Glomerular visceral epithelial cell (primary cell): ENCODE results near the gene CAPNS2.
A peak's percentile ranks its signal among the peaks of the same experiment; 100 is the strongest.

Source experiments
- DNase-seq: peaks from one replicate; pipeline ENCODE4 v3.0.0-alpha.2; 2016; ENCODE audit errors: extremely low spot score

The CAPNS2 gene

DNA sequence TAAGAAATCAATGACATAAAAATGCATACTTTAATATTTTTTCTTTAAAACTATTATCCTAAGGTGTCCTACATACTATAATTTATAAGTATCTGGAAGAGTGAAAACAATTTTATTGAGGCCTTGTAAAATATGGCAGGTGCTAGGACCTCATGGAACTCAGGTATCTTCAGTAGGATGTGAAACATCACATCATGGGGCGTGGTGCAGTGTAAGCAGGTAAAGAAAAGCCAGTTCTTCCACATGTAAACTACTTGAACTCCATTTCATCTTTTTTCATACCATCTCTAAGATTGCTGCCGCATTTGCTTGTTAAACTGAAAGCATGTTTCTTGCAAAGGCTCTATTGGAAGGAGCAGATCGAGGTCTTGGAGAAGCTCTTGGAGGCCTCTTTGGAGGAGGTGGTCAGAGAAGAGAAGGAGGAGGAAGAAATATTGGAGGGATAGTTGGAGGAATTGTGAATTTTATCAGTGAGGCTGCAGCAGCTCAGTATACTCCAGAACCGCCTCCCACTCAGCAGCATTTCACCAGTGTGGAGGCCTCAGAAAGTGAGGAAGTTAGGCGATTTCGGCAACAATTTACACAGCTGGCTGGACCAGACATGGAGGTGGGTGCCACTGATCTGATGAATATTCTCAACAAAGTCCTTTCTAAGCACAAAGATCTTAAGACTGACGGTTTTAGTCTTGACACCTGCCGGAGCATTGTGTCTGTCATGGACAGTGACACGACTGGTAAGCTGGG is at the start of gene CAPNS2:
Gene CAPNS2, plus strand, starts transcription at position 253 of the 744 bp plus-strand sequence. Its CDS starts 73 bp downstream, at position 326.
- DNase-seq, result no peak

DNA sequence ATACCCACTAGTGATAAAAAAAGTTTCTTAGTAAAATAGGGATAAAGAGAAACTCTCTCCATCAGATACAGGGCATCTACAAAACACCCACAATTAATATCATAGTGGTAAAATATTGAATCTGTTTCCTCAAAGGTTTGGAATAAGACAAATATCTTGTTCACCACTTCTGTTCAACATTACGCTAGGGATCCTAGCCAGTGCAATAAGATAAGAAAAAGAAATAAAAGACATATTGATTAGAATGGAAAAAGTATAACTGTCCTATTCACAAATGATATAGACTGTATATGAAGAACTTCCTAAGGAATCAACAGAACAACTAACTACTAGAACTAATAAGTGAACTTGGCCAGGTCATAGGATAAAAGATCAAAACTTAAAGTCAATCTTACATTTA is 44.7 kb upstream of the CAPNS2 start:
- DNase-seq, result no peak

DNA sequence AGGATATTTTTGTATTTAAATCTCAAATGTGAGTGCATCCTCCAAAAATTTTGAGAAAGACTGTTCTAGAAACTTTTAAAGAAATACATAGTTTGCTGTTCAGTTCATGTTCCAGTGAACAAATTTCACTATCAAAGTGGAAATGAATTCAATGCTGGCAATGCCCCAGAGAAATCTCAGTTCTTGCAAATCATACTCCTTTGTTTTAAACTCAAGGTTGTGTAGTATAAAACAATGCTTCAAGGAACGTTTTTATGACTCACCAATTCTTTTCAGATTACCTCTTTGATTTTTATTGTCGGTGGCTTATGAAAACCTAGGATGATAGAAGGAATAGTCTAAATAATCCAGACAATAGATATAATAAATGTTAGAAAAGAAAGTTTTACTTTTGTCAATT is 40.0 kb upstream of the CAPNS2 start:
- no peak for DNase-seq

DNA sequence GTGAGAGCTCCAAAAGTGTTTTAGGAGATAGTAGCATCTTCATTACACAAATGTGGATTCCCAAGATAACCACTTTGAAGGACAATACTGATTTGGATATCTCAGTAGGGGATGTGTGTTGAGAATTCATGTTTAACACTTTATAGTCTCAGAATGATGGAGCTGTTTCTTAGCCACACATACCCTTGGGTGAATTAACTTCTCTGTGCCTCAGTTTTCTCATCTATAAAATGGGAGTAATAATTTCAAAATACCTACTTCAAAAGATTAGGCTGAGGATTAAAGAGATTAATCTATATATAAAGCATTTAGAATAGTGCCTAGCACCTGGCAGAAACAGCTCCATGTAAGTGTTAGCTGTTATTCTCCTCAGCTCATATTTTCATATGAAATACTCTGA is 38.6 kb upstream of the CAPNS2 start:
- no peak for DNase-seq

DNA sequence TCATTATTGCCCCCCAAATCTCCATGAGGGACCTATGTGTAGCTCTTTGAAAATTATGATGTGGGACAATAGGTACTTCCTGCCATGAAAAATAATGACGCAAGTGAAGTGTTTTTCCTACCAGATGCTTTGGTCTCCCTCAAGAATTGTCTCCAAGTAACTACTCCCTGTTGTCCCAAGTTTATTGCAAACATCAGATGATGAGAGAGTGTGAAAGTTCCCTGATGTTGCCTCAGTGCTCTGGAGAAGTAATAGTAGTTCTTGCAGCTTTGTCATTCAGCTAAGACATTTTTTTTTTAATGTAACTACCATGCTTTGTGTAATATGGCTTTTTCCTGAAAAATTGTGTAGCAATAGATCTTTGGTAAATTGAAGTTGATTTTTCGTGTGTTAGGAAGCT is 37.5 kb upstream of the CAPNS2 start:
- DNase-seq, result no peak

DNA sequence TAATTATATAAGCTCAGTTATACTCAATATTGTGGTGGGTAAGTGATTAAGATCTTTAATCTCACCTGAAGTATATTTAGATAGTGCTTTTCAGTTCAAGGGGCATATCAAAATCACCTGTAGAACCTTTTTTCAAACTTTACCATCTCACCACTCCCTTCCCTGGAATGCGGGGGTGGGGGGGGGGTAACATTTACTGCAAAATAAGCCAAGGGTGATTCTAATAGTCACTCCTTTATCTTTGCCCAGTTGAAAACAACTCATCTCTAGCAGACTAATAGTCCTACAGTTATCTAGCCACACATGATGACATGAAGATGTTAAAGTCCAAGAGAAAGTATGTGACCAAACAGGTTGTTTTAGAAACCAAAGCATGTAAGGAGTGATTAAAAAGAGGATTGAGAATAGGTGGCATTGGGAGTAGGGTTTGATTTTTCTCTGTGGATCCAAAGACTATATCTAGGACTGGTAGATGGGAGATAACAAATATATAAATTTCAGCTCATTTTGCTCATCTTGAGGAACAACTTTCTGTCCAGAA is 36.1 kb upstream of the CAPNS2 start:
- DNase-seq, result no peak

DNA sequence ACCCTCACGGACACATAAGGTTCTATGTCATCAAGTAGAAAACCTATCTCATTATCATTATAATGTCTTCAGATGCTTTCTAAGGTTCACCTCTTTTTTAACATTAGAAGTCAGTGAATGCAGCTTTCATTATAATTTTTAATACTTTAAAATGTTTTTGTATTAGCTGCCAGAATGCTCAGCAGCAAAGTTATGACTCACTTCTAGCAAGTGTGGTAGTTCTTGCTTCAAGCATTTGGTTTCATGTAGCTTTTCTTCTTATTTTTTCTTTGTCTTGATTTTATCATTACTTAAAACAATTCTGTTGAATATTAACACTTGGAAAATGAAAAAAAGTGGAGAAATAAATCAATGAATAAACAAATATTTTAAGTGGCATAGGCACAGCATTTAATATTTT is 34.3 kb upstream of the CAPNS2 start:
- DNase-seq, result no peak

DNA sequence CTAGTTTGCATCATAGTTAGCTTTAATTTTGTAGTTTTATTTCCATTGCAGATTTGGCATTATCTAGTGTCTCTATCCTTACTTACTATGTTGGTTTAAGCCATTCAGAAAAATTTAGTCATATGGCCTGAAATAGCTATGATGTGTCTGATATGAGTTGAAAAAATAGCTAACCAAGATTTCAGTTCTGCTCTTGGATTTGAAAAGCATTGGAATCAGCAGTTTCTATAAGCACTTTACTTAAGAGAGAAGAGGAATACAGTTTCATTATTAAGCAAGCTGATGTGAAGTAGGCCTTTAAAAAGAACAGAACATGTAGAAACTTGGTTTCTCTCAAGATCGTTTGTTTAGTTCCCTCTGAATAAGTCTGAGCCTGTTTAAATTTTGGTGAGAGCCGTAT is 31.7 kb upstream of the CAPNS2 start:
- DNase-seq, result no peak

DNA sequence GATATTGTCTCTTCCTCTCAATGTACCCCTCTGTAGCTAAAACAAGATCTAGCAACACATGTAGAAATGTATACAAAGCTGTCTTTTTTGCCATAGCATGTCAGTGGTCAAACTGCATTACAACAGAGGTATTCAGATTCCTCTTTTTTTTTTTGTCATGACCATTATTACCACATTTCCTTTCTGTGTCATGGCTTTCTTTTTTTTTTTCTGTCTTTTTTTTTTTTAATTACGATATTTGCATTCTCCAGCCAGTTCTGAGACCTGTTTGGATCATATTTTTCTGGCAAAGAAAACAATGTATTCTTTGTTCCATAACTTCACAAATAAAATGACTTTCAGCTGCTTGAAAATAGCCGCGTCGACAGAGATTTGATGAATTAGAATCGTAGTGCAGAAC is 27.4 kb upstream of the CAPNS2 start:
- DNase-seq, result no peak

DNA sequence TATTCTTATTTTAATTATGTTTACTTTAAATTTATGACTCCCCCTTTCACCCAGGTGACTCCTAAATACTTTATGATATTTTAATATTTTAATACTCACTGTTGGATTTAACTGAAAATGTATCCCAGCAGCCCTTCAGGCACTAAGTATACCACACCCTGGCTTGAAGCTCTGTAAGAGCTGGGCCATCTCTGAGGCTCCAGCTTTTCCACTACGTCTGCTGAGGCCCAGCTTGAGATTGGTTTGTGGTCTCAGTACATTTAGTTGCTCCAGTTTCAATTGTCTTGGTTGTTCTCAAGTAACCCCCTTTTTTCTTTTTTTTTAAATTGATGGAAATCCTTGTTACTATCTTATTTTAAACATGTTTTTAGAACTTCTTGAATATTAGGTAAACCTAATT is 27.0 kb upstream of the CAPNS2 start:
- DNase-seq, result no peak

DNA sequence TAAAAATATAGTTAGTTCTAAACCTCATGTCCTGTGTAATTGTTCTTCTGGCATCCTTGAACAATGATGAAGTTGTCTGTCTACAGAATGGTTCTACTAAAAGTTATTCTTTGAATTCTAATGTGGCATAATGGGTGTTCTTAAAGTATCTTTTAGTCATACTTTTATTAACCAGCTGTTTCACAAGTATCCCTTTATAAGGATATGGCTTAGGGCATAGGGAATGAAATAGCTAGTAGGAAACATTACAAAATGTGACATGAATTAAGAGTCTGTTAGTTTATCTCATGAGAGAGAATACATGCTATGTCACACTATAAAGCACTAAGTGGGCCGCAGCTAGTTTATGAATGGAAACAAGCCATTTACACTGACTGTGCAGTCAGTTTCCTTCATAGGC is 26.3 kb upstream of the CAPNS2 start:
- no peak for DNase-seq

DNA sequence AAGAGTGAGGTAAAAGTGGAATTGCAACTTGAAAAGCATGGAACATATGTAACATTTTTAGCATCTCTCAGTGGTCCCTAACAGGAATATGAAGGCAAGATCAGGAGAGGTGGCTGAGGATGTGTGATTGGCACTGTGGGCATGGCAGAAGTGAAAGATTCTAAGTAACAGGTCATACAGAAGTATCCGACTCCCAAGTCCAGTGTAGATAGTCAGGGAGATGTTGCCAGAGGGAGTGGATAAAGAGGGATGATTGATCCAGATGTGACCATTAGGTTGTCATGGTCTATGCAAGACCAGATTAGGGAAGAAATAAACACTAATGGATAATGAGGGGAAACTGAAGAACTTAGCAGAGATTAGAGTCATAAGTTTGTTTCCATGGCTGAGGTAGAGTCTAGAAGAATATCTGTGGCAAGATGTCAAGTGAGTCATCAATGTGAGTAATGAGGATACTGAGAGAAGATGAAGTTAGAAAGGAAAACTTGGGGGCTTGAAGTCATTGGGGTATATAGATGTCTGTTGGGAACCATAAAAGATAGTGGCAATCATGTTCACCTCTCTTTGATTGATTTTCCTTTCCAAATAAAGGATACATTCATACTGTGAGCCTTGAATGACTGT is 23.9 kb upstream of the CAPNS2 start:
- peak; percentile 37 for DNase-seq

DNA sequence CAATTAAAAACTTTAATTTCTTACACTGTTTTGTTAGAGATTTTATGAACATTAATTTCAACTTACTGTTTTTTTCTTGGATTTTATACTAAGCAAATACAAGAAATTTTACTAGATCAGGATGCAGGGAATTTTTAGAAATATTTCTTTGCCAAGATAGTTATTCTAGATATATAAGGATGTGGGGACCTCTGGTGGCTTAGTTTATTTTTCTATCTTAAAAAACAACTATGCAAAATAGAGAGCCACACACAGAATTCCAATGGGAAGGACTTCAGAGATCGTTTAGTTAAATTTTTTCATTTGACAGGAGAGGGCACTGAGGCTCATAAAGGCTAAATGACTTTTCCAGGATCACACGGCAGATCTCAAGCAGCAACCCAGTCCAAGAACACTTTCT is 23.0 kb upstream of the CAPNS2 start:
- DNase-seq, result peak; percentile 33

DNA sequence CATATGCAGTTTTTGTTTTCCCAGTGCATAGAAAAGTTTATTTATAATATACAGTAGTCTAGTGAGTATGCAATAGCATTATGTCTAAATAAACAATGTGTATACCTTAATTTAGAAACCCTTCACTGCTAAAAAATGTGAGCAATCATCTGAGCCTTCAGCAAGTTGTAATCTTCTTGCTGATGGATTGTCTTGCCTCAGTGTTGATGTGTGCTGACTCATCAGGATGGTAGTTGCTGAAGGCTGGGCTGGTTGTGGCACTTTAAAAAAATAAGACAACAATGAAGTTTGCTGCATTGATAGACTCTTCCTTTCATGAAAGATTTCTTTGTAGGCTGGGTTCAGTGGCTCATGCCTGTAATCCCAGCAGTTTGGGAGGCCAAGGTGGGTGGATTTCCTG is 13.9 kb upstream of the CAPNS2 start:
- peak; percentile 24 for DNase-seq

DNA sequence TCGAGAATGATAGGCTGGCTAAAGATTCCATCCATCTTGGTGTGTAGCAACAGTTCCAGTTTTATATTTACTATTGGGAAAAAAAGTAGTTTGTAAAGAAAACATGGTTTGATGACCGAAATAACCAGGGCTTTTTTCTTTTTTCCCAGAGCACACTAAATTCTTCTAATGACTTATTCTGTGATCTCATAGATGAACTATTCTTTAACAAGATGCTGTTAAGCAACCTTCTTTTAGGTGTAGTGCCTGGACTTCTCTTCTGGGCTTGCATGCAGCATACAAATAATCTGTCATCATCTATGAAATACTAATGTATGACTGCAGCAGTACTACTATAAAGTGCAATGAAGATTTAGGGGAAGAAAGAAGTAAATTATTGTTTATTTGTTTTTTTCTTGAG is 11.0 kb upstream of the CAPNS2 start:
- DNase-seq, result no peak

DNA sequence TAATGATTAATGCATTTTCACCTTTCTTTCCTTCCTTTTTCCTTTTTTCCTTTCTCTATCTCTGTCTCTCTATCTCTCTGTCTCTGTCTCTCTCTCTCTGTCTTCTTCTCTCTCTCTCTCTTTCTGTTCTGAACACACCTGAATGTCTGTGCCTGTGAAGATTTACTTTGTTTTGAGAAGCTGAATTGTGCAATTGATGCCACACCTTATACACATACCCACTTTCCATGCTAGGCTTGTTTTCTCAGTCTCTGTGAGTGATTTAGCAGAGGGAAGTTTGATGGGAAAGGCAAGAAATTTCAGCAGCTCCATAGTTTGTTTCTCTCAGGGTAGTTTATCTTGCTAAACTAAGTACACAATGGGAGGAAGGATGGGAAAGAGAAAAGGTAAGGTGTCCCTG is 9.3 kb upstream of the CAPNS2 start:
- no peak for DNase-seq

DNA sequence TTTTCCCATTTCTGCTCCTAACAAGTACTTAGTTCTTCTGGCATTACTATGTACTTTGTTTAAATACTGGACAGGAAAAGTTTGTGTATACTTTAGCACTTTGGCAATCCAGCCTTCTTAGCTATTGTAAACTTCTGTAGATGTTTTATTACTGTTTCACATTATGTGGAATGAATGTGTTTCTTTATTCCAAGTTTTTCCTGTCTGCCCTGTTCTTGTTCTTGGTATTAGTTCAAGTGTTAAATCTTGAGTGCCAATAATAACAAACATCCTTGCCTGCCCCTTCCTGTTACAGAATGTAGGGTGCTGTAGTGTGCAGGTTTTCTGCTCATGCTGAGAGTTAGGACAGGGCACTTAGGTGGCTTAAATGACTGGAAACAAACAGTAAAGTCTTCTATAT is 7.3 kb upstream of the CAPNS2 start:
- no peak for DNase-seq

DNA sequence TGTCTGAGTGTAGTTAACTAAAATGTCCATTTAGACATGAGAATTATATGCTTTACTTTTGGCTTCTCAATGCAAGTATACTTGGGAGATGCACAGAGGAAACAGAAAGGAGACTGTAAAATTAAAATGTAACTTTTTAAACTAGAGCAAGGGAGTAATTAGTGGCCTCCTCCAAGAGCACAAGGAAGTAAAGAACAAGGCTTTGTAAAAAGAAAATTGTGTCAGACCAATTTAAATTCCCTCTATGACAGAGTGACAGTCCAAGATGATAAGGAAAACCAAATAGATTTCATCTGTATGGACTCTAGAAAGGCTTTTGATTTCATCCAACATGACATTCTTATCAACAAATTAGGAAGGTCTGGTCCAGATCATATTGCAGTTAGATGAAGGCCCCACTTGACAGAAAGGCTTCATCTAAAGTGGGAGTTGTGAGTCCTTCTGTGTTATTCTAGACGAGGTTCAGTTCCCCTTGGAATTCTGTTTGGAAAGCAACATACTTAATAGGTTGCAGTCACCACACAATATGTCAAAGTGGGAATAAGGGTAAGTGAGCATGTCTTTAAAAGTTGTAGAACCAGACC is 6.5 kb upstream of the CAPNS2 start:
- DNase-seq, result no peak

DNA sequence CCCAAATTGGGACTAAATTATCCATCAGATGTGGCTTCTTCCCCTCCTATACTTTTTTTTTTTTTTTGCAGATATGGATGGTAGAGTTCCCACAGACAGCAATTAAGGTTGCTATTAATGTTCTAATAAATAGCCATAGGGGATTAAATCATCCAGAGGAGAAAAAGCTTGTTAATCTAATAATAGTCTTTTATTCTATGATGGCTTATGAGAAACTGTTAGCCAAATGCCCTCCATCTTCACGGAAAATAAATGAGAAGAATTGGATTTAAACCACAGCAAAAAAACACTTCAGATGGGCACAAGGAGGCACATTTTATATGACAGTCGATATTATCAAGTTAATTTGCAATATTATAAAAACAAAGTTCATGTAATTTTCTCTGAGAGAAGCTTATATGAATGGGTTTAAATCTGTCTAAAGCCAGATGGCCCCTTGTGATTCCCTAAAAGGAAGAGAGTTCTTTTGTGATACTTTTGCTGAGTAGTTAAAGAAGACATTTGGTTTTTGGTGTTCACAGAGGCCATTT is 5.1 kb upstream of the CAPNS2 start:
- DNase-seq, result no peak

DNA sequence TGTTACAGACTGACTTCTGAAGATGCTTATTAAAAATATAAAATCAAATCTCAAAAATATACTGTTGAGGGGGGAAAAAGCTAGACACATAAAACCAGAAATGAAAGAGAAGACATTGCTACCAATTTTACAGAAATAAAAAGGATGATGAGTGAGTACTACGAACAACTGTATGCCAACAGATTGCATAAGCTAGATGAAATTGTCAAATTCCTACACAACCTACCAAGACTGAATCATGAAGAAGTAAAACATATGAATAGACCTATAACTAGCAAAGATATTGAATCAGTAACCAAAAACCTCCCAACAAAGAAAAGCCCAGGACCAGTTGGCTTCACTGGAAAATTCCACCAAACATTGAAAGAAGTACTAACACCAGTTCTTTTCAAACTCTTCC is 3.5 kb upstream of the CAPNS2 start:
- no peak for DNase-seq

DNA sequence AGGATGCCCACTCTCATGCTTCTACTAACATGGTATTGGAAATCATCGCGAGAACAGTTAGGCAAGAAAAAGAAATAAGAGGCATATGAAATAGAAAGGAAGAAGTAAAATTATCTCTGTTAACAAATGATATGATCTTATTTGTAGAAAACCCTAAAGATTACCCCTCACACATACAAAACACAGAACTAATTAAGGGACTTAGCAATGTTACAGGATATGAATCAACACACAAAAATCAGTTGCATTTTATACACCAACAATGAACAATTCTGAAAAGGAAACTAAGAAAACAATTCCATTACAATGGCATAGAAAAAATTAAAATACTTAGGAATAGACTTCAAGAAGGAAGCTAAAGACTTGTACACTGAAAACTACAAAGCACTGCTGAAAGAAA is 2.7 kb upstream of the CAPNS2 start:
- DNase-seq, result no peak

DNA sequence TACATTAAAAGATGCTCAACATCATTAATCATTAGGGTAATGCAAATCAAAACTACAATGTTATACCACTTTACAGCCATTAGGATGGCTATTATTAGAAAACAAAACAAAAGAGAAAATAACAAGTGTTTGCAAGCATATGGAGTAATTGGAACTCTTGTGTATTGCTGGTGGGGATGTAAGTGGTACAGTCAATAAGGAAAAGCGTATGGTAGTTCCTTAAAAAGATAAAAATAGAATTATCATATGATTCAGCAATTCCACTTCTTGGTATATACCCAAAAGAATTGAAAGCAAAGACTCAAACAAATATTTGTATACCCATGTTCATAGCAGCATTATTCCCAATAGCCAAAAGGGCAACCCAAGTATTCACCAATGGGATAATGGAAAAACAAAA is 1.4 kb upstream of the CAPNS2 start:
- DNase-seq, result no peak

DNA sequence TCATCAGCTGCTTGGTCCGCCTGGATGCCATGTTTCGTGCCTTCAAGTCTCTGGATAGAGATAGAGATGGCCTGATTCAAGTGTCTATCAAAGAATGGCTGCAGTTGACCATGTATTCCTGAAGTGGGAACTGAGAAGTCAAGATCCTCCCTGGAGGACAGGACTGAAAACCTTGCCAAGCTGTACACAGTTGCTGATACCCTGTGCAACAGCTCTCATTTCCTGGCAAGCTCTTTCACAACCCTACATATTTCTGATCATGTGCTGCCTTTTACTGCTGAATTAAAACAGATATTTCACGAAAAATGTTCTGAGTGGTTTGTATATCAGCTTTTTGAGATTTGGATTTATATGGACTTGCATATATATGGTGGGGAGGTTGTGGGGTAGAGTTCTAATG is 898 bp downstream of the CAPNS2 start:
- no peak for DNase-seq
